PFSK-1 (cell line): ENCODE results near the gene FZD1.

Experiments
- POLR2AphosphoS5 ChIP-seq: IDR thresholded peaks from 2 replicates; pipeline ENCODE4 v1.6.1; 2012; ENCODE audit warnings: low read depth, mild to moderate bottlenecking, control low read depth, low read length, moderate library complexity
- REST ChIP-seq, 2 experiments: IDR thresholded peaks; 2 replicates each; pipeline versions ENCODE4 v1.6.1 to v1.8.0; 2011 to 2012; ENCODE audit warnings: low read depth in 2 of 2, low read length in 2 of 2, control low read depth in 1 of 2, inconsistent platforms in 1 of 2, mild to moderate bottlenecking in 1 of 2, moderate library complexity in 1 of 2; ENCODE audit not compliant: insufficient read depth in 1 of 2
- SIN3A ChIP-seq: IDR thresholded peaks from 2 replicates; pipeline ENCODE4 v1.6.1; 2012; ENCODE audit warnings: mild to moderate bottlenecking, low read length, moderate library complexity, borderline replicate concordance; ENCODE audit not compliant: insufficient read depth

- TF ChIP-seq POLR2AphosphoS5 (no peak), REST (IDR thresholded peaks at IDR 0.05; ENCODE audit: insufficient read depth in 1 of 2, low read depth in 2 of 2, low read length in 2 of 2) (no peak), SIN3A (no peak)
Observed at GRCh38 chr7:91230503-91230902, 33.7 kb upstream of the FZD1 start.
